ENCODE results near the gene HAVCR1.
"Not testable (repeated sequence)": the region's sequence is repeated elsewhere in the genome, so short reads cannot be mapped to it uniquely, and the experiment has no call there.

HAVCR1 gene

DNA sequence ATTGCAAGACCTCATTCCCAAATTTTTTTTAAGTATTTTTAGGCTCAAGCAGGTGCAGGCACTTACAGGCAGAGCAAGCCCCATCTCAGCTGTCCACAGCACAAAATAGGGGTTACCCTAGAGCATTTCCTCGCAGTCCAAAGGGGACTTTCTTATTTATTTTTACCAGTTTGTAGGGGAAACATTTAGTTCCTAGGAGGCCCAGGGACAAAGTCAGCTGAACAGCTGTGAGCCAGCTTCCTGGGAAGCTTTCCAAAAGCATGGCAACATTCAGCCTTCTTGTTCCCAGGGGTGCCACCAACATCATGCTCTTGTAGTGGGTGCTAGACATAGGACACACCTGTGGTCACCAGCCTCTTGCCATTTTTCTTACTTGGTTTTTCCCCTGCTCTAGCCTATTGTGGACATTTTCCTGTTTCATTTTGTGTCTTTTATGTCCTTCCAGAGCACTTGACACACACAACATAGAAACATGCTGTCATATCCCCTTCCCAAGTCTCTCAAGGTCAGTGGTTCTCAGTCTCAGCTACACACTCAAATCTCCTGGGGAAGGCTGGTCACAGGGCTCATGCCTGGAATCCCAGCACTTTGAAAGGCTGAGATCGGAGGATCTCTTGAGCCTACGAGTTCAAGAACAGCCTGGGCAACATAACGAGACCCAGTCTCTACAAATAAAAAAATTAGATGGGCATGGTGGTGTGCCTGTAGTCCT, 38.2 kb downstream of the HAVCR1 start:
- no peaks in the 10 kb centered on the region for H3K4me1 ChIP-seq (ENCODE audit: control insufficient read depth, insufficient read depth, low read length)
- H3K27ac ChIP-seq (ENCODE audit: low read depth, low read length): no peak overlapping the region
- H3K36me3 ChIP-seq (ENCODE audit: control insufficient read depth, insufficient read depth, low read length): no peaks in the 10 kb centered on the region
- no peaks in the 10 kb centered on the region for H3K27me3 ChIP-seq (ENCODE audit: control insufficient read depth, insufficient read depth, low read length)
- H3K9ac ChIP-seq (ENCODE audit: low read length): no peak overlapping the region
- H3K4me3 ChIP-seq (ENCODE audit: low read length): no peak overlapping the region

DNA sequence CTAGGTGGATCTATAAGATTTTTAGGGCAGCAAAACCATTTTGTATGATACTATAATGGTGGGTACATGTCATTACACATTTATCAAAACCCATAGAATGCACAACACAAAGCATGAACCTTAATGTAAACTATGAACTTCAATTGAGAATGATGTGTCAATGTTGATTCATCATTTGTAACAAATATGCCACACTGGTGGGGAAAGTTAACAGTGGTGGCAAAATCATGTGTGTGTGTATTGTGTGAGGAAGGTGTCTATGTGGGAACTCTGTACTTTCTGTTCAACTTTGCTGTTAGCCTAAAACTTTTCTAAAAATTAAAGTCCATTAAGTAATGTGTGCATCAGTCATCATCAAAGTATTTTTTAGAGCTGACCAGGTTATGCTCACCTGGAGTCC, 38.9 kb downstream of the HAVCR1 start:
- Histone ChIP-seq H3K4me3 (ENCODE audit: low read length) (no peak overlapping the region), H3K4me1 (ENCODE audit: control insufficient read depth, insufficient read depth, low read length) (no peaks in the 10 kb centered on the region), H3K27ac (ENCODE audit: low read depth, low read length) (no peak overlapping the region), H3K9ac (ENCODE audit: low read length) (no peak overlapping the region), H3K27me3 (ENCODE audit: control insufficient read depth, insufficient read depth, low read length) (no peaks in the 10 kb centered on the region), H3K36me3 (ENCODE audit: control insufficient read depth, insufficient read depth, low read length) (no peaks in the 10 kb centered on the region)

DNA sequence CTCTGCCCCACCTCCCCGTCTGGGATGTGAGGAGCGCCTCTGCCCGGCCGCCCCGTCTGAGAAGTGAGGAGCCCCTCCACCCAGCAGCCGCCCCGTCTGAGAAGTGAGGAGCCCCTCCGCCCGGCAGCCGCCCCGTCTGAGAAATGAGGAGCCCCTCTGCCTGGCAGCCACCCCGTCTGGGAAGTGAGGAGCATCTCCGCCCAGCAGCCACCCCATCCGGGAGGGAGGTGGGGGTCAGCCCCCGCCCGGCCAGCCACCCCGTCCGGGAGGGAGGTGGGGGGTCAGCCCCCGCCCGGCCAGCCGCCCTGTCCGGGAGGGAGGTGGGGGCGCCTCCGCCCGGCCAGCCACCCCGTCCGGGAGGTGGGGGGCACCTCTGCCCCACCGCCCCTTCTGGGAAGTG, 44.8 kb downstream of the HAVCR1 start:
- H3K27ac ChIP-seq (ENCODE audit: low read depth, low read length); H3K9ac ChIP-seq (ENCODE audit: low read length); H3K36me3 ChIP-seq (ENCODE audit: control insufficient read depth, insufficient read depth, low read length): not testable (repeated sequence)

DNA sequence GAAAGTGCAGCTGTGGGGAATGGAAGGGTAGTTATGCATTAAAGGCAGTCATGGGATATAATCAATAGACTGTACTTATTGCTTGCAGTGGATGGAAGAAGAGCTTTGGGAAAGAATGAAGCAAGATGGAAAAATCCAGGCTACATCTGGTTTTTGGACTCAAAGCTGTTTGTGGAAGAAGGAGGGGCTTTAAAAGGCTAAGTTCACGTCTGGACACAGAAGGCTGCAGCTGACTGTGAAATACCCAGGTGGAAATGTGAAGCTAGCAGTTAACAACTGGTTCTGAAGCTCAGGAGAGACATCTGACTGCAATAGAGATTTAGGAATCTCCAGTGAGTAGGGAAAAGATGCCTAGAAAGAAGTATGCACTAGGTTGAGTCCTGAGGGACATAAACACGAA, 52.7 kb downstream of the HAVCR1 start:
- Histone ChIP-seq H3K4me1 (ENCODE audit: control insufficient read depth, insufficient read depth, low read length) (no peaks in the 10 kb centered on the region), H3K27me3 (ENCODE audit: control insufficient read depth, insufficient read depth, low read length) (no peaks in the 10 kb centered on the region), H3K4me3 (ENCODE audit: low read length) (no peak overlapping the region), H3K36me3 (ENCODE audit: control insufficient read depth, insufficient read depth, low read length) (no peaks in the 10 kb centered on the region), H3K9ac (ENCODE audit: low read length) (no peak overlapping the region), H3K27ac (ENCODE audit: low read depth, low read length) (no peak overlapping the region)

More for the DNA sequence above, 44.8 kb downstream of the HAVCR1 start:
- not testable (repeated sequence) for H3K4me3 ChIP-seq (ENCODE audit: low read length); H3K4me1 ChIP-seq (ENCODE audit: control insufficient read depth, insufficient read depth, low read length); H3K27me3 ChIP-seq (ENCODE audit: control insufficient read depth, insufficient read depth, low read length)

DNA sequence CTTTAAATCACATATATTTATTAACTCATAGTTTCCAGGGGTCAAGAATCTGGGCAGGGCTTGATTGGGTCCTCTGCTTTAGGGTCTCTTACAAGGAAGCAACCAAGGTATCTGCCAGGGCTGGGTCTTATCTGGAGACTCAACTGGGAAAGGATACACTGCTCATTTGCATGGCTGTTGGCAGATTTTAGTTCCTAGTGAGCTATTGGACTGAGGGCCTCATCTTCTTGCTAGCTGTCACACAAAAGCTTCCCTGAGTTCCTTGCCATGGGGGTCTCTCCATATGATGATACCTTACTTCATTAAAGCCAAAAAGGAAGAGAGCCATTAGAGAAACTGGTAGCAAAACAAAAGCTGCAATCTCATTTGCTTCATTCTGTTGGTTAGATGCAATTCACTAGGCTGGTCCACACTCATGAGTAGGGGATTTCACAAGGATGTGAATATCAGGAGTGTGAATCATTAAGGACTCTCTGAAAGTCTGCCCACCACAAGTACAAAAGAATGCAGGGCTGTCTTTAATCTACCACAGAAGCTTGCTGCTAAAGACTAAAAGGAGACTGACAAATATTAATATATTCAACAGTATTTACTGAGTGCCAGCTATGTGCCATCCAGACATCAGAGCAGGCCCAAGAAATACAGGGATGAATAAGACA, 53.9 kb downstream of the HAVCR1 start:
- Histone ChIP-seq H3K36me3 (ENCODE audit: control insufficient read depth, insufficient read depth, low read length) (no peaks in the 10 kb centered on the region), H3K27me3 (ENCODE audit: control insufficient read depth, insufficient read depth, low read length) (no peaks in the 10 kb centered on the region), H3K4me1 (ENCODE audit: control insufficient read depth, insufficient read depth, low read length) (no peaks in the 10 kb centered on the region), H3K27ac (ENCODE audit: low read depth, low read length) (no peak overlapping the region), H3K9ac (ENCODE audit: low read length) (no peak overlapping the region), H3K4me3 (ENCODE audit: low read length) (no peak overlapping the region)

DNA sequence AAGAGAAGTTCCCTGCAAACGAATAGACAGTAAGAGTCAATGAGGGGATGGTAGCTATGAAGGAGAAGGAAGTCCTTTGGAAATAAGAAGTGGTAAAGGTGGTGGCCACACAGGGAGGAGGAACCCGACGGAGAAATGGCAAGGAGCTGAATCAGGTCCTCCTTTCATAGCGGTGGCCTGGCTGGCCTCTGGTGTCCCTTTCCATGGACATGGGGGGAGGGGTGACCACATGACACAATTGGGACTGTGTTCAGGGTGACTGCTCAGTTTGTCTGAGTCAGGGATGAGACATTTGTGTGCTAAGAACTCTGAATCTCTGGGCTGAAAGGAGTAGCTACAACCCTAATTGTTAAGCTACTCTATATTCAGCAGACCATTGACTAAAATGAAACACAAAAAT, 67.2 kb downstream of the HAVCR1 start:
- Histone ChIP-seq H3K27ac (ENCODE audit: low read depth, low read length) (no peak overlapping the region), H3K4me1 (ENCODE audit: control insufficient read depth, insufficient read depth, low read length) (no peaks in the 10 kb centered on the region), H3K27me3 (ENCODE audit: control insufficient read depth, insufficient read depth, low read length) (no peaks in the 10 kb centered on the region), H3K9ac (ENCODE audit: low read length) (no peak overlapping the region), H3K36me3 (ENCODE audit: control insufficient read depth, insufficient read depth, low read length) (no peaks in the 10 kb centered on the region), H3K4me3 (ENCODE audit: low read length) (no peak overlapping the region)

DNA sequence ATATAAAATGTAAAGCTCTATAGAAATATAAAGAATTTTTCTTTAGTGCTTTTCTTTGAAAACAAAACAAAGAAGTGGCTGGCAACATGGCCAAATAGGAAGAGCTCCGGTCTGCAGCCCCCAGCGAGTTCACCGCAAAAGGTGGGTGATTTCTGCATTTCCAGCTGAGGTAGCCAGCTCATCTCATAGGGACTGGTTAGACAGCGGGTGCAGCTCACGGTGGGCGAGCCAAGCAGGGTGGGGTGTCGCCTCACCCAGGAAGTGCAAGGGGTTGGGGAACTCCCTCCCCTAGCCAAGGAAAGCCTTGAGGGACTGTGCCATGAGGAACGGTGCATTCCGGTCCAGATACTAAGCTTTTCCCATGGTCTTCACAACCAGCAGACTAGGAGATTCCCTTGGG, 74.9 kb downstream of the HAVCR1 start:
- H3K36me3 ChIP-seq (ENCODE audit: control insufficient read depth, insufficient read depth, low read length): no peaks in the 10 kb centered on the region
- H3K4me1 ChIP-seq (ENCODE audit: control insufficient read depth, insufficient read depth, low read length): no peaks in the 10 kb centered on the region
- H3K4me3 ChIP-seq (ENCODE audit: low read length): no peak overlapping the region
- H3K27ac ChIP-seq (ENCODE audit: low read depth, low read length): no peak overlapping the region
- no peaks in the 10 kb centered on the region for H3K27me3 ChIP-seq (ENCODE audit: control insufficient read depth, insufficient read depth, low read length)
- H3K9ac ChIP-seq (ENCODE audit: low read length): no peak overlapping the region

DNA sequence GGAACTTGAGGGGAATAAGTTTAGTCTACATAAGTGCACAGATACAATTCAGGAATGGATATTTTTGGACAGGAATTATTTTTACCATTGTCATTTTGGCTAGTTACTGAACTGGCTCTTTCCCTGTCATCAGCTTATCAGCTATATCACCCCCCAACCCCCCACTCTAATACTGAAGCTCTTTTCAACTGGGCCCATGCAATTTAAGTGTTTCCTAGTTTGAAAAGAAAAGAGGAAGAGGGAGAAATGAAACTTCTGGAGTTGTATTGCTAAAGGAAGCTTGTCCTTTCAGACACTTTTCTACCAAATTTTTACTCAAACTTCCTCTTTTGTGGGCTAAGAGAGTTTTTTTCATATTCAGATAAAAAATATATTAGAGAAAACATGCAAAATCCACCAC, 77.4 kb downstream of the HAVCR1 start:
- H3K9ac ChIP-seq (ENCODE audit: low read length): no peak overlapping the region
- H3K27ac ChIP-seq (ENCODE audit: low read depth, low read length): no peak overlapping the region
- H3K4me1 ChIP-seq (ENCODE audit: control insufficient read depth, insufficient read depth, low read length): no peaks in the 10 kb centered on the region
- H3K4me3 ChIP-seq (ENCODE audit: low read length): no peak overlapping the region
- H3K36me3 ChIP-seq (ENCODE audit: control insufficient read depth, insufficient read depth, low read length): no peaks in the 10 kb centered on the region
- H3K27me3 ChIP-seq (ENCODE audit: control insufficient read depth, insufficient read depth, low read length): no peaks in the 10 kb centered on the region
